Measurements from ENCODE around the gene NFIA.
A peak's percentile ranks its signal among the peaks of the same experiment; 100 is the strongest.

Gene NFIA

GRCh38 chr1:61474269-61474817 lies 392.0 kb downstream of the NFIA start:
- DNase-seq = no peak

GRCh38 chr1:61474963-61475362 lies 392.6 kb downstream of the NFIA start:
- DNase-seq = no peak

- DNase-seq = no peak
Observed at GRCh38 chr1:61477301-61477700, 394.9 kb downstream of the NFIA start.

GRCh38 chr1:61480273-61480935 lies 398.0 kb downstream of the NFIA start:
- no peak for DNase-seq

- DNase-seq = no peak
Observed at GRCh38 chr1:61481315-61481715, 399.0 kb downstream of the NFIA start.

- no peak for DNase-seq
Observed at GRCh38 chr1:61482170-61482734, 399.9 kb downstream of the NFIA start.

GRCh38 chr1:61486783-61487536 lies 404.6 kb downstream of the NFIA start:
- DNase-seq = no peak

- no peak for DNase-seq
Observed at GRCh38 chr1:61487801-61488200, 405.4 kb downstream of the NFIA start.

- DNase-seq = no peak
Observed at GRCh38 chr1:61490924-61491323, 408.6 kb downstream of the NFIA start.

GRCh38 chr1:61491497-61491896 lies 409.1 kb downstream of the NFIA start:
- no peak for DNase-seq

GRCh38 chr1:61494000-61494399 lies 411.6 kb downstream of the NFIA start:
- DNase-seq = no peak

GRCh38 chr1:61496501-61496900 lies 414.1 kb downstream of the NFIA start:
- no peak for DNase-seq

GRCh38 chr1:61497013-61497412 lies 414.7 kb downstream of the NFIA start:
- DNase-seq = no peak

- DNase-seq = no peak
Observed at GRCh38 chr1:61498342-61498741, 416.0 kb downstream of the NFIA start.

GRCh38 chr1:61501971-61502916 lies 419.9 kb downstream of the NFIA start:
- peak in 1 of 5 experiments; percentile 4 for DNase-seq

- no peak for DNase-seq
Observed at GRCh38 chr1:61504305-61504704, 421.9 kb downstream of the NFIA start.

GRCh38 chr1:61504852-61505390 lies 422.6 kb downstream of the NFIA start:
- DNase-seq = no peak

GRCh38 chr1:61506236-61506635 lies 423.9 kb downstream of the NFIA start:
- DNase-seq = no peak

- DNase-seq = no peak
Observed at GRCh38 chr1:61506944-61507500, 424.7 kb downstream of the NFIA start.
